ENCODE results near the gene PHF21A.

Gene PHF21A

DNA sequence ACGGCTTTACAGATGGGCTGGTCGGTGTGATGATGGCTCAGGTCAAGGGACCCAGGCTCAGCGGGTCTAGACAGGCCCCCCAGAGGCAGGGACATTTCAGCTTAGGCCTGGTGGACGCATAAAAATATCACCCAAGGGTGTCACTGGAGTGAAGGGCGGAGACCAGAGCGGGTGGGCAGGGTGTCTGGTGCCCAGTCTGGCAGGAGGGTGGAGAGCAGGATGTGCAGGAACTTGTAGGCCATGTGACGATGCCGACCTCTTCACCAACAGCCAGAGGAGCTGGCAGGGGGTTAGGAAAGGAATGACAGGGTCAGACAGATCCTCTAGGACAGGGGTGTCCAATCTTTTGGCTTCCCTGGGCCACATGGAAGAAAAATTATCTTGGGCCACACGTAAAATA is 231.3 kb downstream of the PHF21A start:
- DNase-seq (ENCODE audit: extremely low read depth, low read depth) = no peak
- TF ChIP-seq, protein P1, sequence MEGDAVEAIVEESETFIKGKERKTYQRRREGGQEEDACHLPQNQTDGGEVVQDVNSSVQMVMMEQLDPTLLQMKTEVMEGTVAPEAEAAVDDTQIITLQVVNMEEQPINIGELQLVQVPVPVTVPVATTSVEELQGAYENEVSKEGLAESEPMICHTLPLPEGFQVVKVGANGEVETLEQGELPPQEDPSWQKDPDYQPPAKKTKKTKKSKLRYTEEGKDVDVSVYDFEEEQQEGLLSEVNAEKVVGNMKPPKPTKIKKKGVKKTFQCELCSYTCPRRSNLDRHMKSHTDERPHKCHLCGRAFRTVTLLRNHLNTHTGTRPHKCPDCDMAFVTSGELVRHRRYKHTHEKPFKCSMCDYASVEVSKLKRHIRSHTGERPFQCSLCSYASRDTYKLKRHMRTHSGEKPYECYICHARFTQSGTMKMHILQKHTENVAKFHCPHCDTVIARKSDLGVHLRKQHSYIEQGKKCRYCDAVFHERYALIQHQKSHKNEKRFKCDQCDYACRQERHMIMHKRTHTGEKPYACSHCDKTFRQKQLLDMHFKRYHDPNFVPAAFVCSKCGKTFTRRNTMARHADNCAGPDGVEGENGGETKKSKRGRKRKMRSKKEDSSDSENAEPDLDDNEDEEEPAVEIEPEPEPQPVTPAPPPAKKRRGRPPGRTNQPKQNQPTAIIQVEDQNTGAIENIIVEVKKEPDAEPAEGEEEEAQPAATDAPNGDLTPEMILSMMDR (IDR thresholded peaks at IDR 0.05; ENCODE audit: low read depth, low read length) = no peak

DNA sequence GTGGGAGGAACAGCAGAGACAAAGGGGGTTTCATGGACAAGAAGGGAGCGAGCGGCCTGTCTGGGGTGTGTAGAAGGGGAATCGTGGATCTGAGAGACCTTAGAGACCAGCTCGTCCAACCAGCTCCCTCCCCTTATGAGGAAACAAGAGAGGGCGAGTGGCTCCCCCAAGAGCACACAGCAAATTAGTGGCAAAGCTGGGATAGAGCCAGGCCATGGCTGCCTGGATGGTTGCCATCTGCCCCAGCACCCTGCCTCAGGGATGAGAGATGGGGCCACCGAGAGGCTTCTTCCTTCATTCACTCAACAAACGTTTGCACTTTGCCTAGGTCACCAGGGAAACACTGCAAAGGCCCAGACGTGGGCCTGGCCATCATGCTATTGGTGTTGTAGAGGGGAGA is 231.7 kb downstream of the PHF21A start:
- TF ChIP-seq, protein P1 (IDR thresholded peaks at IDR 0.05; ENCODE audit: low read depth, low read length) = no peak
- DNase-seq (ENCODE audit: extremely low read depth, low read depth) = no peak

DNA sequence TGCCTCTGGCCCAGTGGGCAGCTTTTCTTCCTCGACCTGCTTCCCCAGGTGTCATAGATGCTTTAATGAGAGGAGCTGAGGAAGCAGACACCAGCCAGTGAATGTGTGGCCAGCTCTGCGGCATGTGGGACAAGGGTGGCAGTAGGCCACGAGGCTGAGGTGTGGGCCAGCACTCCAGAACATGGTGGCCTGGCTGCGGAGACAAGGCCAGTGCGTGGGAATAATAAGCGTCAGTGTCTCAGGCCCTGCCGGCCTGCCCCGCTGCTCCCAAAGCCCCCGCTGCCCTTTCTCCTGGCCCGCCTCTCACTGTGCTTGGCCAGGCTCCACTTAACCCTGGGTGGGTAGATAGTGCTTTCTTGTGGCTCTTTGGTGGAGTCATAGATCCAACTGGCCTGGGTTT is 233.7 kb downstream of the PHF21A start:
- TF ChIP-seq, protein P1 (IDR thresholded peaks at IDR 0.05; ENCODE audit: low read depth, low read length) = no peak
- DNase-seq (ENCODE audit: extremely low read depth, low read depth) = no peak

GRCh38 chr11:45886816-45887520 is 234.3 kb downstream of the PHF21A start:
- TF ChIP-seq, protein P1 (IDR thresholded peaks at IDR 0.05; ENCODE audit: low read depth, low read length) = no peak
- DNase-seq (ENCODE audit: extremely low read depth, low read depth) = no peak

DNA sequence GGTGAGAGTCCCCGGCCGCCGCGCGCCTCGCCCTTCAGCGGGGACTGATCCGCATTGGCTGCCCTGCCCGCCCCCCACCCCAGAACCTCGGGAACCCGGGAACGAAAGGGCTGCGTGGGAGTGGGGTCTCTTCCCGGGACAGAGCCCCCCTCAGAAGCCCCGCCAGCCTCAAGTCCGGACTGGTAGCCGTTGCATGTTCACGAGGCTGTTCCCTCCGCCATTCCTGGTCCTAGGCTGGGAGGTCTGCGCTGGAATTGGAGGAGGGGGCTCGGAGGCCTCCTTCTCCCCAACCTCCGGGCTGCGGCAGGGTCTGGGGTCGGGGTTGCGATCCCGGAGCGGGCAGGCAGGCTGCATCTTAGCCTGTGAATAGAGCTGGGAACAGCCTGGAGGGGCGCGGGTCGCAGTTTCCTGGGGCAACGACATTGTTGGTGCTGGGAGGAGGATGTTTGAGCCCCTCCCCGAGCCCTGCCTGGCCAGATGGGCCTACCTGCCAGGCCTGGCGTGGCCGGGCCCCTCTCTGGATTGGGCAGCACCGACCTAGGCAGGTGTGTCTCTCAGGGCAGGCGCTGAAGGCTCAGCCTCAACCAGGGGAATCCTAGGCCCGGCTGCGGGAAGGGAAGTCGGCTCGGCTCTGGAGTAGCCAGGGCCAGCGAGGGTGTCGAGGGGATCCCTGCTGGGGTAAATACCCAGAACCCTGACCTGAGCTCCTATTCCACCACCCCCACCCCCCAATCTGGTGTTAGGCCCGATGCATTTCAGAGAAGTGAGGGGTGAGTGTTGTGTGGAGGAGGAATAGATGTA is 235.1 kb downstream of the PHF21A start:
- DNase-seq (ENCODE audit: extremely low read depth, low read depth) = no peak
- TF ChIP-seq, protein P1 (IDR thresholded peaks at IDR 0.05; ENCODE audit: low read depth, low read length) = no peak

DNA sequence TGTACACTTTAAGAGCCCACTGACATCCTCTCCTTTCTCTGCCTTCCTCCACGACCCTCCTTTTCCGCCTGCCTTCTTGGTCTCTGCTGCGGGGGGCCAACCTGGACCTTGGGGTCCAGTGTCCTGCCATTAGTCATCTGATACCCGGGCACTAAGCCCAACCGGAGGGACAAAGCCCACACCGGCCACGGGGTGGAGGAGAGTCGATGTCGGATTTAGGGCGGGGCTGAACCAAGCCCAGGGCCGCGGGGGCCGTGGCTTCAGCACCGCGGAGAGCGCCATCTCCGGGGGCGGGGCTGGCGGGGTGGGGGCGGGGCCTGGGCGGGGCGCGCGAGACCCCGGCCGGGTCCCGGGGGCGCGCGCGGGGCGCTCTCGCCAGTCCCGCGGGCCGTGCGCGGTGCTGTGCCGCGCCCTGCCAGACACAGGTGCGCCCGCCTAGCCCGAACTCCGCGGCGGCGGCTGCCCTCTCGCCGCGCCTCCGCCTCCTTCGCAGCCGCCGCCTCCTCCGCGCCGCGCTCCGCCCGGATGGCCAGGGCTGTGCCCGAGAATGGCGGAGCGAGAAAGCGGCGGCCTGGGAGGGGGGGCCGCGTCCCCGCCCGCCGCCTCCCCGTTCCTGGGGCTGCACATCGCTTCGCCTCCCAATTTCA is 235.9 kb downstream of the PHF21A start, which contains the start of gene MAPK8IP1:
Gene MAPK8IP1, plus strand, starts transcription at position 378 of the 647 bp plus-strand sequence. Its CDS starts 170 bp downstream, at position 548.
- DNase-seq (ENCODE audit: extremely low read depth, low read depth) = no peak
- TF ChIP-seq, protein P1 (IDR thresholded peaks at IDR 0.05; ENCODE audit: low read depth, low read length) = no peak

Measured in AG09319 (cell line).